EH (cell line): ENCODE data around the gene TTLL1.
"Not testable (repeated sequence)": the region's sequence is repeated elsewhere in the genome, so short reads cannot be mapped to it uniquely, and the experiment has no call there.

Source experiments
- DNase-seq: peaks from one replicate; pipeline ENCODE4 v3.0.0-alpha.2; 2015; ENCODE audit warnings: low read depth

The TTLL1 gene

DNA sequence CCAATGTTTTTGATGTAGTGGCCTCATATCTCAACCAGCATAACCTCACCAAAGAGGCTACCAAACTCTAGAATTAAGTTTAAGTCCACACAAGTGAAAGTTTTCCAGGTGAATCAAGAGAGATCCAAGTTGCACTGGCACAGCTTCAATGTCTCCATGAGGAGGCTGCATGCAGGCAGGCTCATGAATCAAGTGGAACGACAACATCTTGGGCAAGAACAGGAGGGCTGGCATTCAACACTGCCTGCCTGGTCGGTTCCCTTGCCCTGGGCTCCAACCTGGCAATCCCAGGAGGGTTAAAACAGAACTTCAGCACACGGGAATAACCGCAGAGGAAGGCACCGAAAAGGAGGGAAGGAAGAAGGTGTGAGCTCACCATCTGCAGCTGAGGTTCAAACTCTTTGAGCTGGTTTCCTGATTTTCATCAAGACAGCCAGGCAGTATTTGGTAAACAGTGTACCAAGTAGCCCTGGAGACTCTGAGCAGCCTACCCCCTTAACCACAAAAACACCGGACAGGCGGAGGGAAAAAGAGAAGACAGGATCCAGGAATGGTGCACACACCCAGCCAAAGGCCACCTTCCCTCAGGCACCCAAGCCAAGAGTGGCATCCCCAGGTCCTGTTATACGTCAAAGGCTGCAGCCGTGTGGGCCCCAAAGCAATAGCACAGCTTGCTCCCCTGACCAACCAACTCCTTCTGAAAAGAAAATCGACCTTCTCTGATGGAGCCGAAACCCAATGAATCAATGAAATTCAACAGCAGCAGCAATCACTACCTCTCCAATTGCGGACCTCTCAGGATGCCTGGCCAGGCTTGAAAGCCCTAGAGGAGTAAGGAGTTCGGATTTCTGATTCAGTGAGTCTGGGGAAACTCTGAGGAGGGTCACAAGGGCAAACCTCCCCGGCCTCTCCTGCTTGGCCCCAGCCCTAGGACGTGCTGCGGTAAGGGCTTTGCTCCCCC, 75.6 kb downstream of the TTLL1 start:
- peak; percentile 47 for DNase-seq

DNA sequence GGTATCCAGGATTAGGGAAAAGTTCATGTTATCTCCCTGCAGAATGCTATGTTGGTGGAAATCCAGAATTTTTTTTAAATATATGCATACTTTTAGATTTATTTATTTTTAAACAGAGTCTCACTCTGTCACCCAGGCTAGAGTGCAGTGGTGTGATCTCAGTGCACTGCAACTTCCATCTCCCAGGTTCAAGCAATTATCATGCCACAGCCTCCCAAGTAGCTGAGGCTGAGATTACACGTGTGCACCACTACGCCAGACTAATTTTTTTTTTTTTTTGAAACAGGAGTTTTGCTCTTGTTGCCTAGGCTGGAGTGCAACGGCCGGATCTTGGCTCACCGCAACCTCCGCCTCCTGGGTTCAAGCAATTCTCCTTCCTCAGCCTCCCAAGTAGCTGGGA, 76.8 kb downstream of the TTLL1 start:
- peak; percentile 52 for DNase-seq

DNA sequence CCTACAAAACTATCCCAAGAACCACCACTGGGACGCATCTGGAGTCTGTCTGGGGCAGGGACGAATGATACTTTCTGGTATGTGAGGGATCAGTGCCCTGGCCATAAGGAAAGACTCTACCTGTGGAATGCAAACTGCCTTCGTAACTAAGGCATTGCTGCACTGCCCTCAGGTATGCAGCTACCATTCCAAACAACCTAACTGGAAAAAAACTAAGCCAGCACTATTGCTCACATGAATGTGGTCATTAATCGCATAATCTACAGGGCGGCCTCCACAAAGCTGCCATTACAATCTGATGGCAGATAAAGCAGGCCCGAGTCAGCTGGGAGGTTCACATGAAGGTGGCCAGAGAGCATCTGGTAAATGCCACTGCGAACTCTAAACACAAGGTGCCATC, 78.1 kb downstream of the TTLL1 start:
- DNase-seq = no peak

- no peak for DNase-seq
Measured at GRCh38 chr22:43009444-43009843, 79.7 kb downstream of the TTLL1 start.

GRCh38 chr22:43008921-43009320, 80.3 kb downstream of the TTLL1 start:
- no peak for DNase-seq

GRCh38 chr22:43008509-43008908, 80.7 kb downstream of the TTLL1 start:
- DNase-seq = peak; percentile 55

DNA sequence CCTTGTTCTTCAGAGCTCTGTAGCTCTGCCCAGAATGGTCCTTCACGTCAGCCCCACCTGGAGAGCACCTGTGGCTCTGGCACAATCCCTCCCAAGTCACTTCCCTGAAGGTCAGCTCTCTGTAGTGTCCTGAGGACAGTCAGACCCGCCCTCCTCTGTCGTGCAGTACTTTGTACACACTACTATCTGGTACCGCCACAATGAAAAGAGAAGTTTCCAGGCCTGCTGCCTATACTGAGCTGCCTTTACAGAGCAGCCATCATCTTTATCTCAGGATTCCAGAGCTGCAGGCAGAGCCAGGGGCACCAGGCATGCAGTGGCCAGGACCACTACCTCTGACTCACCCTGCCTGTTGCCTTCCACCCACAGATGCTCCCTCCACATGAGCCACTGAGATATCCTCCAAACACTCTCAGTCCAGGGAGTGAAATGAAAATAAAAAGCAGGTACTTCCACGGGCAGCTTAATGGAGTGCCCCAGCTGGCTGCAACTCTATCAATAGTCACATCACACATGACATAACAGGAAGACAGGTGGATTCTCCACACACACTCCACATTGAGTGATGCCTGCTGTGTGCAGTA, 81.6 kb downstream of the TTLL1 start:
- peak; percentile 71 for DNase-seq

- no peak for DNase-seq
Measured at GRCh38 chr22:43006753-43007152, 82.4 kb downstream of the TTLL1 start.

DNA sequence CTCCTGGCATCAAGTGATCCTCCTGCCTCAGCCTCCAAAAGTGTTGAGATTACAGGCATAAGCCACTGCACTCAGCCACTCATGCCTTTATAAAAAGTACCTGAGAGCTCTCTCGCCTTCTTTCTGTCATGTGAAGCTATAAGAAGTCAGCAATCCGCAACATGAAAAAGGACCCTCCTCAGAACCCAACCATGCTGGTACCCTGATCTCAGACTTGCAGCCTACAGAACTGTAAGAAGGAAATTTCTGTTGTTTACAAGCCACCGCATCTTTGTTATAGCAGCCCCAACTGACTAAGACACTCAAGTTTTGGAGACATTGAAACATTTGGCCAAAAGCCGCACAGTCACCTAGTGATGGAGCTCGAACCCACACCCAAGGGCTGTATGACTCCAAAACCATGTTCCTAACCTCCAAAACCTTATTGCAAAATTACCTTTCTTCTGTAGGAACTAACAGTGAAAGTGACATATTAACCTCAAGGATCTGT, 83.1 kb downstream of the TTLL1 start:
- DNase-seq = no peak

DNA sequence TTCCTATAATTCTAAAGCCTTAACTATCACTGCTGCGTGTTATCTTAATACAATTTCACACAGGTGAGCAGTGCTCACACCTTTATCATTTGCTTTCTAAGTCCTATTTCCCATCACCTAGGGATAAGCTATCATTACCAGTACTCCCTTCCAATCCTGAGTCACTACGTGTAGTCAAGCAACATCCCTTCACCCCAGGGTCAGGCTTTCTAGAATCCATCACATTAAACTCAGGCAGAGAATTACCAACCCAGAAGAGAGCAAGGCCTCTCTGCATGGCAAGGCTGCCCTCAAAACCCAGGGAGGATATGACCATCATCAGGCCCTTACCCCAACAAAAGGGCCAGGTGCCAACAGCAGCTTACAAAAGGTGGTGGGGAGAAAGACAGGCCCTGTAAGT, 84.1 kb downstream of the TTLL1 start:
- peak; percentile 29 for DNase-seq

- peak; percentile 77 for DNase-seq
Measured at GRCh38 chr22:43004362-43005035, 84.7 kb downstream of the TTLL1 start.

DNA sequence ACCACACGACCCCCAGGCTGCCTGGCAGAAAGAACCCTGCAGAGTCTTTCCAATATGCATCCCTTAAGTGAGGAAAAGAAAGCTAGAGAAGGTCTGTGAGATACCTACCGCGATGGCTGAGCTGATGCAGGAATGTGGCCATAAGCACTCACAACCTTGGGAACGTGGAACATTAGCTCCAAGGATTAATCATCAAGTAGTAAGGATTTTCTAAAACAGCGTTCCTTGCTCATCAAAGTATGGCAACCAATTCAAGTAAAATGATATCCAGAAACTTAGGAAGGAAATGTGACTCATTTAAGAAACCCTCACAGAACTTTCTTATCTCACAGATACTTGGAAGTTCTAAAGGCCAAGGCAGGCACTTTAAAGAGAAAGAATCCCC, 87.0 kb downstream of the TTLL1 start:
- DNase-seq = peak; percentile 91

DNA sequence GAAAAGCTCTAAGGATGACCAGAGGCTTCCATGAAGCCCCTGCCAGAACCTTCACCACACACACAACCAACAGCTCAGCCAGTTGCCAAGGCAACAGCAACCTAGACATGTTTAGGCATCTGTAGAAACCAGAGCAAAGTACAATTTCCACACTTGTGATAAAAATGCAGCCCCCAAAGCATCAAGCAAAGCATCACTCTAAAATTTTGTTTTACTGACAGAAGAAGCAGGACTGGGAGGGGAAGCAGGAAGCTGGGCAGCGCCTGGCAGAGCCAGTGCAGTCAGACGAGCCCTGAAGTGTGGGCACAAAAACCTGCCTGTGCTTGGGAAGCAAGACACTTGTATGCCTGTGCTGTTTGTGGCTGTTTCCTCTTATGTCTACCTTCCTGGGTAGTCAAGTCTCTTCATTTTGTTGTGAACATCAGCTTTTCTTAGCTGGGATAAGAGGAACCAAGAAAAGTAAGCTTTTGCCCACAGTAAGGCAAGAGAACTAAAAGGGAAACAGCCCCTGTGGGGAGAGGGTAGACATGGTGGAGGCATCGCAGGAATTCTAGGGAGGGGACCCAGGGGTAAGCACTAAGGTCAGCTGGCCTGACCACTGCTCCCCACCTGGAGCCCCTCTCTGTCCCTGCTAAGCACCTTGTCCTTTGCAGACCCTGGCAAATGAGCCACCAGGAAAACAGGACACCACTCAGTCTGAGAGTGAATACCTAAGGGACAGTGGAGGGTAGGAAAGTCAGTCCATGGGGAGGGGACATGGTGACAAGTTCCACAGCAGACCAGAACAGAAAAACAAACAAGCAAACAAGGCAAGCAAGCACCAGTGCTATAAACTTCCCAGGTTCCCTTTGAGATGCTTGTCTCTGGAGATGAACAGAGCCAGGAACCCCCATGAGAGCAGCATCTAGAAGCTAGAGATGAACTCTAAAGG, 87.7 kb downstream of the TTLL1 start:
- peak; percentile 55 for DNase-seq

GRCh38 chr22:43000441-43001175, 88.6 kb downstream of the TTLL1 start:
- DNase-seq = peak; percentile 72

- DNase-seq = peak; percentile 42
Measured at GRCh38 chr22:42997582-42998090, 91.6 kb downstream of the TTLL1 start.

GRCh38 chr22:42996646-42997365, 92.4 kb downstream of the TTLL1 start:
- DNase-seq = peak; percentile 34

- not testable (repeated sequence) for DNase-seq
Measured at GRCh38 chr22:42995654-42996053, 93.5 kb downstream of the TTLL1 start.

- peak; percentile 97 for DNase-seq
Measured at GRCh38 chr22:42994917-42995562, 94.2 kb downstream of the TTLL1 start.

DNA sequence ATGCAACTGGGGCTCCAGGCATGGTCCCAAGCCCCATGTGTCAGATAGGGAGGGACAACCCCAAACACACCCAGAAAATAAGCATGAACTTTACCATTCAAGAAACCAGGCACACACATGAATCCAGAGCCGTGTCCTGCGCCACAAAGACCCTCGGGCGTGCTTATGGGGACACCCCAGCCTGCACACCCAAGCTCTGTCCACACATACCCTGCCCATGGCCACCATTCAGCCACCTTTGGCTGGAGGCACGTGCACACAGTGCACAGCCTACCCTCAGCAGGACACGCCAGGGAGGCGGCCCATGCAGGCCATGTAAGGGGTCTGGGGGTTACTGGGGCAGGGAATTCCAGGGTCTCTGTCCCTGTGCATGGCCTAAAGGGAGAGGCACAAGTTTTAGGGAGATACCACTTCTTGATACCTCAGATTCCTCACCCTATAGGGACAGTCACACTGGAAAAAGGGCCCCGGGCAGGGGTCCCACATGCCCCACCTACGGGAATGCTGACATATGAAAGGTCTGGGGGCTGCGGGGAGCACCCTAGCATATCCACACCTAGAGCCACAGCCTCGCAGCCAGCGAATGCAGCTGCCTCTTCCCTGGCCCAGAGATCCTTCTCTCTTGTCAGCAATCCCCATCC, 94.8 kb downstream of the TTLL1 start:
- no peak for DNase-seq
